ENCODE data around the gene FBRS. TPM values are rescaled to one million over a fixed set of nuclear protein-coding genes. Genes with fewer than 3 reads are reported as not detected.
A peak's percentile ranks its signal among the peaks of the same experiment; 100 is the strongest.
"Not testable (repeated sequence)": the region's sequence is repeated elsewhere in the genome, so short reads cannot be mapped to it uniquely, and the experiment has no call there.

The FBRS gene
- total and polyA plus RNA-seq, 2 donors: 19.0 to 60.8 TPM

- H3K9me3 ChIP-seq (ENCODE audit: control insufficient read depth in 2 of 2, insufficient read depth in 1 of 2, low read length in 1 of 2): no peaks in the 10 kb centered on the region
- peak overlapping the region; percentile 100 for H3K27ac ChIP-seq (ENCODE audit: low read depth in 1 of 2, low read length in 1 of 2)
- 68% methylated on average over 8 of the region's 8 CpGs for WGBS
- no peak for DNase-seq (ENCODE audit: low read depth in 6 of 9, low spot score in 9 of 9)
- peak overlapping the region; percentile 79 to 96 for H3K4me3 ChIP-seq (ENCODE audit: low read length in 2 of 2)
- H3K4me1 ChIP-seq (ENCODE audit: control insufficient read depth in 2 of 2, insufficient read depth in 2 of 2, low read length in 2 of 2): peaks cover 11 to 26% of the 10 kb centered on the region in 2 donors
- H3K36me3 ChIP-seq (ENCODE audit: control insufficient read depth in 2 of 2, insufficient read depth in 2 of 2, low read length in 1 of 2): peaks cover 36 to 46% of the 10 kb centered on the region in 2 donors
- no peaks in the 10 kb centered on the region for H3K27me3 ChIP-seq (ENCODE audit: control insufficient read depth in 2 of 2, insufficient read depth in 1 of 2, low read length in 1 of 2)
Observed at GRCh38 chr16:30699615-30700099, 41.4 kb downstream of the FBRS start.

DNA sequence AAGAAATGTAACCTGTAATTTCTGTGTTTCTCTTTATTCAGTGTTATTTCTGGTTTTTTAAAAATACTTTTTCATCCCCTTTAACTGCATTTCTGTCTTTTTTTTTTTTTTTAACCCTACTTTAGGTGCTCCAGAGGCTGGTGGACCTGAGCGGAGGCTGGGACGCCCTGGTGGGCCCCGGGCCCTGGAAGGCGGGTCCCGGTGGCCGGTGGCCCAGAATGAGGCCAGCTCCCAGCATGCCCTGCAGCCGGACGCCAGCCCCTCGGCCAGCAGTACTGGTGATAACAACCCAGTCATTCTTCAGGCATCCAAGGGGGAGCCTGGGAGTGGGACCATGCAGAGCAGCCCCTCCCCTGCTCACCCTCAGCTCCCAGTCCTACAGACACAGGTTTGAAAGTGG, 42.3 kb downstream of the FBRS start:
- Histone ChIP-seq H3K27me3 (ENCODE audit: control insufficient read depth in 2 of 2, insufficient read depth in 1 of 2, low read length in 1 of 2) (no peaks in the 10 kb centered on the region), H3K9me3 (ENCODE audit: control insufficient read depth in 2 of 2, insufficient read depth in 1 of 2, low read length in 1 of 2) (no peaks in the 10 kb centered on the region), H3K4me1 (ENCODE audit: control insufficient read depth in 2 of 2, insufficient read depth in 2 of 2, low read length in 2 of 2) (peaks cover 11 to 26% of the 10 kb centered on the region in 2 donors), H3K27ac (ENCODE audit: low read depth in 1 of 2, low read length in 1 of 2) (no peak overlapping the region), H3K36me3 (ENCODE audit: control insufficient read depth in 2 of 2, insufficient read depth in 2 of 2, low read length in 1 of 2) (peaks cover 45 to 54% of the 10 kb centered on the region in 2 donors), H3K4me3 (ENCODE audit: low read length in 2 of 2) (no peak overlapping the region)
- WGBS: 98% methylated on average over 9 of the region's 9 CpGs
- no peak for DNase-seq (ENCODE audit: low read depth in 6 of 9, low spot score in 9 of 9)

DNA sequence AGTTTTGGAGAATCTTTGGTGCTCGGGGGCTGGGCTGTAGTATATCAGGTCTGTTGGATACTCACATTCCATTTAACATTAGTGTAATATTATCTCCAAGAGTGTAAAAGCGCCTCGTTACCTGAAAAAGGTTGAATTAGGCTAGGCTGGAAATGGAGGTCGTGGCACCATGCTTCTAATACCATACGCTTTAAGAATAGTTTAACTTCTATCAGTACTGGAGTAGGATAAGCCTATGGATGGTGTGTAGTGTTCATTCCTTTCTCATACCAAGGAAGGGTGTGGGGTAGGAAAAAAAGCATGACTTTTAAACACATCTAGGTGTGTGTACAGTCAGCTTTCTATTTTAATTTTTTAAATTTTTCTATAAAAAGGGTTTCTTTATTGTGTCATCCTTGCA, 42.7 kb downstream of the FBRS start:
- Histone ChIP-seq H3K4me1 (ENCODE audit: control insufficient read depth in 2 of 2, insufficient read depth in 2 of 2, low read length in 2 of 2) (peaks cover 11 to 26% of the 10 kb centered on the region in 2 donors), H3K27me3 (ENCODE audit: control insufficient read depth in 2 of 2, insufficient read depth in 1 of 2, low read length in 1 of 2) (no peaks in the 10 kb centered on the region), H3K9me3 (ENCODE audit: control insufficient read depth in 2 of 2, insufficient read depth in 1 of 2, low read length in 1 of 2) (no peaks in the 10 kb centered on the region), H3K27ac (ENCODE audit: low read depth in 1 of 2, low read length in 1 of 2) (no peak overlapping the region), H3K36me3 (ENCODE audit: control insufficient read depth in 2 of 2, insufficient read depth in 2 of 2, low read length in 1 of 2) (peaks cover 49 to 58% of the 10 kb centered on the region in 2 donors), H3K4me3 (ENCODE audit: low read length in 2 of 2) (no peak overlapping the region)
- DNase-seq (ENCODE audit: low read depth in 6 of 9, low spot score in 9 of 9): no peak
- 95% methylated on average over 5 of the region's 5 CpGs for WGBS

DNA sequence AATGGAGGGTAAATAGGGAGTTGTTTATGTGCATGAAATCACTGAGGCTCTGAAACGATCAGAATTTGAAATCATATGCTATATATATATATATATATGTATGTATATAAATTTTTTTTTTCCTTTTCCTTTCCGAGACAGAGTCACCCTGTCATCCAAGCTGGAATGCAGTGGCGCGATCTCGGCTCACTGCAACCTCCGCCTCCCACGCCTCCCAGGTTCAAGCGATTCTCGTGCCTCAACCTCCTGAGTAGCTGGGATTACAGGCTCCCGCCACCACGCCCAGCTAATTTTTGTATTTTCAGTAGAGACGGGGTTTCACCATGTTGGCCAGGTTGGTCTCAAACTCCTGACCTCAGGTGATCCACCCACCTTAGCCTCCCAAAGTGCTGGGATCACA, 44.8 kb downstream of the FBRS start:
- H3K9me3 ChIP-seq (ENCODE audit: control insufficient read depth in 2 of 2, insufficient read depth in 1 of 2, low read length in 1 of 2); H3K4me3 ChIP-seq (ENCODE audit: low read length in 2 of 2); H3K27me3 ChIP-seq (ENCODE audit: control insufficient read depth in 2 of 2, insufficient read depth in 1 of 2, low read length in 1 of 2); H3K27ac ChIP-seq (ENCODE audit: low read depth in 1 of 2, low read length in 1 of 2); DNase-seq (ENCODE audit: low read depth in 6 of 9, low spot score in 9 of 9): not testable (repeated sequence)
- peaks cover 7 to 17% of the 10 kb centered on the region in 2 donors for H3K4me1 ChIP-seq (ENCODE audit: control insufficient read depth in 2 of 2, insufficient read depth in 2 of 2, low read length in 2 of 2)
- WGBS: 98% methylated on average over 12 of the region's 12 CpGs
- H3K36me3 ChIP-seq (ENCODE audit: control insufficient read depth in 2 of 2, insufficient read depth in 2 of 2, low read length in 1 of 2): peaks cover 67 to 79% of the 10 kb centered on the region in 2 donors

- no peak overlapping the region for H3K4me3 ChIP-seq (ENCODE audit: low read length in 2 of 2)
- peaks cover 7 to 17% of the 10 kb centered on the region in 2 donors for H3K4me1 ChIP-seq (ENCODE audit: control insufficient read depth in 2 of 2, insufficient read depth in 2 of 2, low read length in 2 of 2)
- DNase-seq (ENCODE audit: low read depth in 6 of 9, low spot score in 9 of 9): no peak
- H3K27me3 ChIP-seq (ENCODE audit: control insufficient read depth in 2 of 2, insufficient read depth in 1 of 2, low read length in 1 of 2): no peaks in the 10 kb centered on the region
- H3K36me3 ChIP-seq (ENCODE audit: control insufficient read depth in 2 of 2, insufficient read depth in 2 of 2, low read length in 1 of 2): peaks cover 76 to 87% of the 10 kb centered on the region in 2 donors
- H3K9me3 ChIP-seq (ENCODE audit: control insufficient read depth in 2 of 2, insufficient read depth in 1 of 2, low read length in 1 of 2): no peaks in the 10 kb centered on the region
- 98% methylated on average over 10 of the region's 10 CpGs for WGBS
- H3K27ac ChIP-seq (ENCODE audit: low read depth in 1 of 2, low read length in 1 of 2): no peak overlapping the region
Observed at GRCh38 chr16:30703971-30704370, 45.7 kb downstream of the FBRS start.

DNA sequence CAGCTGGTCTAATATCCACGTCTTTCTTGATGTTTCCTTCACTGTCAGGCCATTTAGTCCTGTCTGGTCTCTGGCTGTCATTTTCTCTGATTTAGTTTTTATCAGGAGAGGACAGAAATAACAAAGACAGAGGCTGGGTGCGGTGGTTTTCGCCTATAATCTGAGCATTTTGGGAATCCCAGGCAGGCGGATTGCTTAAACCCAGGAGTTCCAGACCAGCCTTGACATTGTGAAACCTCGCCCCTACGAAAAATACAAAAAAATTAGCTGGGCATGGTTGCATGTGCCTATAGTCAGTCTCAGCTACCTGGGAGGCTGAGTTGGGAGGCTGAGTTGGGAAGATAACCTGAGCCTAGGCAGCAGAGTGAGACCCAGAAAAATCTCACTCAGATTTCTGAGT, 47.8 kb downstream of the FBRS start:
- peaks cover 90 to 95% of the 10 kb centered on the region in 2 donors for H3K36me3 ChIP-seq (ENCODE audit: control insufficient read depth in 2 of 2, insufficient read depth in 2 of 2, low read length in 1 of 2)
- no peak for DNase-seq (ENCODE audit: low read depth in 6 of 9, low spot score in 9 of 9)
- H3K9me3 ChIP-seq (ENCODE audit: control insufficient read depth in 2 of 2, insufficient read depth in 1 of 2, low read length in 1 of 2): no peaks in the 10 kb centered on the region
- H3K27me3 ChIP-seq (ENCODE audit: control insufficient read depth in 2 of 2, insufficient read depth in 1 of 2, low read length in 1 of 2): no peaks in the 10 kb centered on the region
- no peak overlapping the region for H3K4me3 ChIP-seq (ENCODE audit: low read length in 2 of 2)
- WGBS: over 99% methylated on average over 6 of the region's 6 CpGs
- no peak overlapping the region for H3K27ac ChIP-seq (ENCODE audit: low read depth in 1 of 2, low read length in 1 of 2)
- H3K4me1 ChIP-seq (ENCODE audit: control insufficient read depth in 2 of 2, insufficient read depth in 2 of 2, low read length in 2 of 2): no peaks in the 10 kb centered on the region

DNA sequence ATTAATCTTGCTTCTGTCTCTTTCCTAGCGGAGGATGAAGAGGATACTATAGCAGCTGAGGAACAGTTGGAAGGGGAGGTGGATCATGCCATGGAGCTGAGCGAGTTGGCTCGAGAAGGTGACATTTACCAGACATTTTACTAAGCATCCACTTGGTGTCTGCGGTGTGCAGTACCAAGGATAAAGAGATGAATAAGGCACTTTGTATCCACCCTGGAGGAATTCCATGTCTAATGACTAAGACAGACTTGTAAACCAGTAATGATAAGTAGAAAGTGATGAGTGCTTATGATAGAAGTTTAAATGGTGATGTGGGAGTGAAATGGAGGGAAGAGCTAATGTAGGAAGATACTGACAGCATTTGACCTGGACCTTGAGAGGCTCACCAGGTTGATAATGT, 52.7 kb downstream of the FBRS start:
- no peaks in the 10 kb centered on the region for H3K9me3 ChIP-seq (ENCODE audit: control insufficient read depth in 2 of 2, insufficient read depth in 1 of 2, low read length in 1 of 2)
- 98% methylated on average over 4 of the region's 4 CpGs for WGBS
- no peaks in the 10 kb centered on the region for H3K4me1 ChIP-seq (ENCODE audit: control insufficient read depth in 2 of 2, insufficient read depth in 2 of 2, low read length in 2 of 2)
- no peaks in the 10 kb centered on the region for H3K27me3 ChIP-seq (ENCODE audit: control insufficient read depth in 2 of 2, insufficient read depth in 1 of 2, low read length in 1 of 2)
- H3K27ac ChIP-seq (ENCODE audit: low read depth in 1 of 2, low read length in 1 of 2): no peak overlapping the region
- H3K4me3 ChIP-seq (ENCODE audit: low read length in 2 of 2): no peak overlapping the region
- H3K36me3 ChIP-seq (ENCODE audit: control insufficient read depth in 2 of 2, insufficient read depth in 2 of 2, low read length in 1 of 2): peaks cover 86 to 95% of the 10 kb centered on the region in 2 donors
- DNase-seq (ENCODE audit: low read depth in 6 of 9, low spot score in 9 of 9): no peak

GRCh38 chr16:30711712-30712111, 53.5 kb downstream of the FBRS start:
- H3K36me3 ChIP-seq (ENCODE audit: control insufficient read depth in 2 of 2, insufficient read depth in 2 of 2, low read length in 1 of 2): peaks cover 89 to 95% of the 10 kb centered on the region in 2 donors
- H3K27ac ChIP-seq (ENCODE audit: low read depth in 1 of 2, low read length in 1 of 2): no peak overlapping the region
- H3K27me3 ChIP-seq (ENCODE audit: control insufficient read depth in 2 of 2, insufficient read depth in 1 of 2, low read length in 1 of 2): no peaks in the 10 kb centered on the region
- H3K9me3 ChIP-seq (ENCODE audit: control insufficient read depth in 2 of 2, insufficient read depth in 1 of 2, low read length in 1 of 2): no peaks in the 10 kb centered on the region
- no peak overlapping the region for H3K4me3 ChIP-seq (ENCODE audit: low read length in 2 of 2)
- DNase-seq (ENCODE audit: low read depth in 6 of 9, low spot score in 9 of 9): no peak
- no peaks in the 10 kb centered on the region for H3K4me1 ChIP-seq (ENCODE audit: control insufficient read depth in 2 of 2, insufficient read depth in 2 of 2, low read length in 2 of 2)
- 98% methylated on average over 1 of the region's 1 CpG for WGBS

- no peaks in the 10 kb centered on the region for H3K4me1 ChIP-seq (ENCODE audit: control insufficient read depth in 2 of 2, insufficient read depth in 2 of 2, low read length in 2 of 2)
- H3K36me3 ChIP-seq (ENCODE audit: control insufficient read depth in 2 of 2, insufficient read depth in 2 of 2, low read length in 1 of 2): peaks cover 79 to 87% of the 10 kb centered on the region in 2 donors
- no peaks in the 10 kb centered on the region for H3K9me3 ChIP-seq (ENCODE audit: control insufficient read depth in 2 of 2, insufficient read depth in 1 of 2, low read length in 1 of 2)
- no peak overlapping the region for H3K27ac ChIP-seq (ENCODE audit: low read depth in 1 of 2, low read length in 1 of 2)
- H3K27me3 ChIP-seq (ENCODE audit: control insufficient read depth in 2 of 2, insufficient read depth in 1 of 2, low read length in 1 of 2): no peaks in the 10 kb centered on the region
- H3K4me3 ChIP-seq (ENCODE audit: low read length in 2 of 2): no peak overlapping the region
- WGBS: 96% methylated on average over 17 of the region's 17 CpGs
- peak in 1 of 9 donors; percentile 18 for DNase-seq (ENCODE audit: low read depth in 6 of 9, low spot score in 9 of 9)
Observed at GRCh38 chr16:30715750-30716445, 57.7 kb downstream of the FBRS start.
